GM18505 (cell line): Measurements from ENCODE around the gene UQCC2.

Experiments
- ATAC-seq: cut with Tn5 transposase; IDR thresholded peaks from one replicate; pipeline ENCODE4 v1.9.1; 2021; ENCODE audit not compliant: unreplicated experiment
- POLR2A ChIP-seq: IDR thresholded peaks from 4 replicates; pipeline ENCODE4 v1.6.1; 2011; ENCODE audit warnings: borderline replicate concordance; ENCODE audit not compliant: insufficient read depth, insufficient read length; ENCODE audit errors: extremely low read depth

UQCC2 gene

DNA sequence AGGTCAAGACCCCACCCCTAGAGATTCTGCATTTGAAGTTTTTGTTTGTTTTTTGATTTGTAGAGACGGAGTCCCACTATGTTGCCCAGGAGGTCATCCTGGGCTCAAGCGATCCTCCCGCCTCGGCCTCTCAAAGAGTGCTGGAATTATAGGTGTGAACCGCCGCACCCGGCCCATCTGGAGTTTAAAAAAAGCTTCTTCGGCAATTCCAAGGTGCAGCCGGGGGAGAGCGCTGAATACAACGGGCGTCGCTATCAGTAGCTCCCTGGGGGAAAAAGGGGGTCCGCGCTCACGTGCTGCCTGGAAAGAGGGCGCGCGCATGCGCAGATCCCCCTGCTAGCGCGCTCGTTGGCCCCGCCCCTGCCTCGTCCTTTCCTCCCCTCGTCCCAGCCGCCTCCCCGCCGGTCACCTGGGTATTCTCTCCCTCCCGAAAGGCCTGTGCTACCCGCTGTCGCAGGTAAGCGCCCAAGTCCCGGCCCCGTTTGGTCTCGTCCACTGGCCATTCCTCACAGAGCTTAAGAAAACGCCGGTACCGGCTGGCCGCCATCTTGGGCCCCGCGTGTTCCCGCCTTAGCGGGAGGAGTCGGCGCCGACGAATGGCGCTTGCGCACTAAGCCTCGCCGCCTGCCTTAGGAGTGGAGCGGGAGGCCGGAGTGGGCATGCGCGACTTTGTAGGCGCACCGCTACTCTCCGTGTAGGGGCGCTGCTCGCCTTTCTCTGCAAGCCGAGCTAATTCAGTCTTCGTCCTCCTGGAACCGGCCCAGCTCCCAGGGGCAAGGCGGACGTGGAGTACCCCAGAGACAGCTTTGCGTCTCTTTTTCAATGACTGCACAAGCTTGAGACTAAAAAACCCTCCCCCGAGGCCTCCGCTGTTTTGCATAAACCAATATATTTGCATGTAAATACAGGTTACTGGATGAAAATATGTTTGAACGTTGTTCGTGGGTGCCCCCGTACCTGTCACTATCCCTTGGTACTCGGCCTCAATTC, at the start of gene UQCC2:
Gene UQCC2 (minus strand): TSS at position 561 of the 990 bp plus-strand sequence. CDS start 14 bp downstream, at position 547.
- ATAC-seq = peak; percentile 85

GRCh38 chr6:33759887-33760629, 48.6 kb upstream of the UQCC2 start:
- ATAC-seq = no peak
- TF ChIP-seq POLR2A = no peak

More for the DNA sequence above, at the start of gene UQCC2:
- peak; percentile 97 for TF ChIP-seq POLR2A

DNA sequence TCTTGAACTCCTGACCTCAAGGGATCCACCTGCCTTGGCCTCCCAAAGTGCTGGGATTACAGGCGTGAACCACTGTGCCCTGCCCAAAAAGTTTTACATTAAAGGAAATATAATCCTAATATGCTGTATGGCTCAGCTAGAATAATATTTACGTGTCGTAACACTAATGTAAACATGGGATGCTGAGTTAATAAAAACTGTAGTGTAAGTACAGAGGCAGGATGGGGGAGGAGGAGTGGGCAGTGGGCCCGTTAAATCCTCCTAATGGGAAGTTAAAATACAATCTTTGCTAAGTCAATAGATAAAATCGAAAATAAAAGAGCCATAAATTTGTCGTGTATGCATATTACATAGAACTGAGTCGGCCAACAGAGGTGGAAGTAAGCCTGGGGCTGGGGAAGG, 47.3 kb upstream of the UQCC2 start:
- no peak for TF ChIP-seq POLR2A
- no peak for ATAC-seq

DNA sequence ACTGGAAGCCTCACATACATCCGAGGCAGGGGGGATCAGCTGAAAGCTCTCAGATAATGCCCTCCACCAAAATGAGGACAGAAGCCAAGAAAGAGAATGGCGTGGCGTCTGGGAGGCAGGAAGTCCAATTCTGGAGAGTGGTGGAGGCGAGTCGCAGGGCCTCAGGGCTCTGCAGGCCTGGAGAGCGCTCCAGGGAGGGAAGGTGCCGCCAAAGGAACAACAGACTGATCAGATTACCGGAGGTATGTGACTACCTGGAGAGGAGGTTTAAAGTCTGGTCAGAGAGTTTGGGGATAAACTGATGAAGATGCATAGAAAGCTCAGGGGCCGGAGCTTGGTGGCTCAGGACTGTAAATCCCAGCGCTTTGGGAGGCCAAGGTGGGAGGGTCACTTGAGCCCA, 46.4 kb upstream of the UQCC2 start:
- TF ChIP-seq POLR2A = no peak
- no peak for ATAC-seq

- TF ChIP-seq POLR2A = no peak
Measured at GRCh38 chr6:33757113-33757512, 45.6 kb upstream of the UQCC2 start.

GRCh38 chr6:33756211-33756954, 44.9 kb upstream of the UQCC2 start:
- TF ChIP-seq POLR2A = no peak
- ATAC-seq = no peak

More at GRCh38 chr6:33757113-33757512, 45.6 kb upstream of the UQCC2 start:
- ATAC-seq = no peak

GRCh38 chr6:33755070-33755869, 43.8 kb upstream of the UQCC2 start:
- no peak for ATAC-seq
- no peak for TF ChIP-seq POLR2A

DNA sequence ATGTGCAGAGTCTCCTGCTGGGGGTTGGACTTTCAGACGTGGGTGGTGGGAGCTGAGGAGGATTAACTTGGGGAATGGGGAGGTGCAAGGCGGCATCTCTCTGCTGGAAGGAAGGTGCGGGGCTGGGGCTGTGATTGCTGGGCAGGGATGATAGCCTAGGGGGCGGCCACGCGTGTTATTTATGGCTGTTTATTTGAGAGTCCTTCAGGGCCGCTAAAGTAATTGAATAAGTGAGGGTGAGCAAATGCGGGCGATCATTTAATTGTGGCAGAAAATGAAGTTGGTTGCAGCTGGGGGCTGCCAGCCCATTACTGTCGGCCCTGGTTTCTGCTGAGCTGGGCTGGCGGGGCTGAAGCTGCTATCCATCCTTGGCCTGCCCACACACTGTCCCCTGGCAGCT, 42.7 kb upstream of the UQCC2 start:
- no peak for ATAC-seq
- TF ChIP-seq POLR2A = no peak

GRCh38 chr6:33752646-33753015, 41.1 kb upstream of the UQCC2 start:
- no peak for TF ChIP-seq POLR2A
- ATAC-seq = no peak

- TF ChIP-seq POLR2A = no peak
- ATAC-seq = no peak
Measured at GRCh38 chr6:33751771-33752645, 40.5 kb upstream of the UQCC2 start.

GRCh38 chr6:33750244-33750991, 38.9 kb upstream of the UQCC2 start:
- TF ChIP-seq POLR2A = no peak
- no peak for ATAC-seq

DNA sequence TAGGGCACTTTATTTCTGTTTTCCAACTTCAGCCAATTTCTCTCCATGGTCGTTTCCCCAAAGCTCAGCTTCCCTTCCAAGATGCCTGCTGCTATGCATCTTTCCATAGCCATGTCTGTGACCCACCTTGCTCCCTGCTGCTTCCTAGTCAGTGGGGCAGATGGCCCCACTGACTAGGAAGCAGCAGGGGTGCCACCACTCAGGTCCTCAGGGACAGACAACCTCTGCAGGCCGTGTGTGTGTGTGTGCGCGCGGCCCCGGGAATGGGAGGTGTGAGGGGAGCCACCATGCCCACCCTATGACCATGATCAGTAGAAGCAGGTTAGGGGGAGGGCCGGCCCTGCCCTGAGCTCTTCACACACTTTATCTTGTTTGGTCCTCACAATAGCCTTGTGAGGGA, 37.9 kb upstream of the UQCC2 start:
- no peak for TF ChIP-seq POLR2A
- no peak for ATAC-seq

GRCh38 chr6:33748841-33749240, 37.3 kb upstream of the UQCC2 start:
- ATAC-seq = no peak
- no peak for TF ChIP-seq POLR2A
